Measurements from ENCODE around the gene PTPRG. TPM values are rescaled to one million over a fixed set of nuclear protein-coding genes. Genes with fewer than 3 reads are reported as not detected.

The PTPRG gene
- total and polyA plus RNA-seq, 4 donors: 3.6 to 35.6 (median 8.1) TPM

GRCh38 chr3:61724183-61724582 lies 162.8 kb downstream of the PTPRG start:
- Histone ChIP-seq H3K27ac (ENCODE audit: low read depth in 1 of 2, low read length in 2 of 2) (no peak overlapping the region), H3K4me3 (ENCODE audit: low read depth in 1 of 3, low read length in 3 of 3) (no peak overlapping the region), H3K36me3 (ENCODE audit: control insufficient read depth in 4 of 4, insufficient read depth in 3 of 4, low read depth in 1 of 4, low read length in 3 of 4) (no peaks in the 10 kb centered on the region), H3K27me3 (ENCODE audit: control insufficient read depth in 4 of 4, insufficient read depth in 4 of 4, low read length in 3 of 4) (no peaks in the 10 kb centered on the region), H3K4me1 (ENCODE audit: control insufficient read depth in 4 of 4, insufficient read depth in 4 of 4, low read length in 3 of 4) (peaks cover 2 to 14% (median 4%) of the 10 kb centered on the region in 4 donors), H3K9ac (ENCODE audit: low read depth in 1 of 2, low read length in 2 of 2) (no peak overlapping the region), H3K9me3 (ENCODE audit: control insufficient read depth in 4 of 4, low read length in 3 of 4) (no peaks in the 10 kb centered on the region)
- WGBS: 46% methylated on average over 2 of the region's 2 CpGs
- TF ChIP-seq MAX (IDR thresholded peaks at IDR 0.05): no peak
- TF ChIP-seq EGR1 (IDR thresholded peaks at IDR 0.05; ENCODE audit: low read depth in 2 of 2): no peak
- no peak for TF ChIP-seq HNF4A (conservative IDR thresholded peaks at IDR 0.05)
- no peak for TF ChIP-seq NR2F2 (IDR thresholded peaks at IDR 0.05)
- TF ChIP-seq REST (IDR thresholded peaks at IDR 0.05): no peak
- TF ChIP-seq JUND (IDR thresholded peaks at IDR 0.05): no peak
- TF ChIP-seq ATF3 (IDR thresholded peaks at IDR 0.05): no peak
- no peak for TF ChIP-seq FOXA1 (IDR thresholded peaks at IDR 0.05)
- TF ChIP-seq ZBTB33 (IDR thresholded peaks at IDR 0.05): no peak
- no peak for TF ChIP-seq TAF1 (conservative IDR thresholded peaks at IDR 0.05)
- no peak for TF ChIP-seq RXRA (IDR thresholded peaks at IDR 0.05)
- TF ChIP-seq HNF4G (IDR thresholded peaks at IDR 0.05): no peak
- no peak for TF ChIP-seq SP1 (IDR thresholded peaks at IDR 0.05)
- no peak for TF ChIP-seq RAD21 (IDR thresholded peaks at IDR 0.05)
- TF ChIP-seq YY1 (IDR thresholded peaks at IDR 0.05): no peak
- TF ChIP-seq CTCF (IDR thresholded peaks at IDR 0.05; ENCODE audit: low read depth, low read length, missing input control): no peak
- no peak for TF ChIP-seq FOXA2 (IDR thresholded peaks at IDR 0.05)
- TF ChIP-seq GABPA (IDR thresholded peaks at IDR 0.05 in 1 of 2, conservative IDR thresholded peaks at IDR 0.05 in 1 of 2): no peak
- DNase-seq (ENCODE audit: low spot score): no peak

All from liver (tissue), 9 donors.